ENCODE measurements around the gene KRTAP4-7. TPM values are rescaled to one million over a fixed set of nuclear protein-coding genes. Genes with fewer than 3 reads are reported as not detected.
"Not testable (repeated sequence)": the region's sequence is repeated elsewhere in the genome, so short reads cannot be mapped to it uniquely, and the experiment has no call there.

The KRTAP4-7 gene
- total RNA-seq, 1 donor from 2014 or later, result not detected

- H3K27me3 ChIP-seq, result no peaks in the 10 kb centered on the region
- intact Hi-C loops (cut with DNase I), result no loop called here
- no peaks in the 10 kb centered on the region for H3K9me3 ChIP-seq
- H3K4me1 ChIP-seq, result no peaks in the 10 kb centered on the region
- no peak overlapping the region for H3K27ac ChIP-seq
- no peak for DNase-seq (ENCODE audit: low spot score in 2 of 2)
- no peaks in the 10 kb centered on the region for H3K36me3 ChIP-seq
- no peak overlapping the region for H3K4me3 ChIP-seq
- no peak for TF ChIP-seq CTCF (IDR thresholded peaks at IDR 0.05)
Observed at GRCh38 chr17:41067281-41067680, 16.7 kb upstream of the KRTAP4-7 start.

DNA sequence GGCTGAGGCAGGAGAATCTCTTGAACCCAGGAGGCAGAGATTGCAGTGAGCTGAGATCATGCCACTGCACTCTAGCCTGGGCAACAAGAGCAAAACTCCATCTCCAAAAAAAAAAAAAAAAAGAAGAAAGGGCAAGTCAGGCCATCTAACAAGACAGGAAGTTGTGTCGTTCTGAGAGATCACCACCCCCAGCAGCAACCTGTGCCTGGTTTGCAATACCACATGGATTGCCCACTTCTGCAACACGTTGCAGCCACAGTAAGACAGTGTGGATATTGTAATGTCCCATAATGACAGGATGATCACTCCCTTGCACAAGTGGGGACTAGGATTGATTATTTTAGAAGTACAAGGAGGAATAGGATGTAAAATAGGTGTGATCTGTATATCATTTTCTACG, 14.9 kb upstream of the KRTAP4-7 start:
- no peak for TF ChIP-seq CTCF (IDR thresholded peaks at IDR 0.05)
- Histone ChIP-seq H3K9me3 (no peaks in the 10 kb centered on the region), H3K36me3 (no peaks in the 10 kb centered on the region), H3K4me3 (no peak overlapping the region), H3K27ac (no peak overlapping the region), H3K27me3 (no peaks in the 10 kb centered on the region), H3K4me1 (no peaks in the 10 kb centered on the region)
- DNase-seq (ENCODE audit: low spot score in 2 of 2), result no peak
- intact Hi-C loops (cut with DNase I), result no loop called here

DNA sequence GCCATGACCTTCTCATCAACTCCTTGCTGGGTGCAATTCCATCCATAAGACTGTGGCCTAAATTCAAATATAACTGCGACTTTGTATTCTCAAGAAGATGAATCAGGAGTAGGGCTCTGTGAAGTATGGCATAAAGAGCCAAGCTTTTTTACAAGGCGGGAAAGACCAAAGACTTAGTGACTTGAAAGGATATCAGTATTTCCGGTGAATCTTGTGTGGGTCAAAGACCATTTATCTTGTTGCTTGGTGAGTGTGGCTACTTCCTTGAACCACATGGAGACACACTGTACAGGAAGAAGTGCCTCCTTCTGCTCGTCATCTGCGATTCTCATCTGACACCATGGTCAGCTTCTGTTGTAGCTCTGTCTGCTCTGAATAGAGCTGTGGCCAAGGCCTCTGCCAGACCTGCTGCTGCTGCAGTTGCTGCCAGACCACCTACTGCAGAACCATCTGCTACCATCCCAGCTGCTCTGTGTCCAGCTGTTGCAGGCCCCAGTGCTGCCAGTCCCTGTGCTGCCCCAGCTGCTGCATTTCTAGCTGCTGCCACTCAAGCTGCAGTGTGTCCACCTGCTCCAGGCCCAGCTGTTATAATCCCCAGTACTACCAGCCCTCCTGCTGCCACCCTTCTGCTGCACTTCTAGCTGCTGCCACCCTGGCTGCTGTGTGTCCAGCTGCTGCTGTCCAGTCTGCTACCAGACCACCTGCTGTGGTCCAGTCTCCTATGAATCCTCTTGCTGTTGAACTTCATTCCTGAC, 12.2 kb upstream of the KRTAP4-7 start:
- H3K27ac ChIP-seq, result no peak overlapping the region
- TF ChIP-seq CTCF (IDR thresholded peaks at IDR 0.05), result no peak
- no peak for DNase-seq (ENCODE audit: low spot score in 2 of 2)
- no peaks in the 10 kb centered on the region for H3K9me3 ChIP-seq
- no peaks in the 10 kb centered on the region for H3K4me1 ChIP-seq
- H3K27me3 ChIP-seq, result no peaks in the 10 kb centered on the region
- H3K36me3 ChIP-seq, result no peaks in the 10 kb centered on the region
- intact Hi-C loops (cut with DNase I), result no loop called here
- H3K4me3 ChIP-seq, result no peak overlapping the region

GRCh38 chr17:41073676-41074075, 10.3 kb upstream of the KRTAP4-7 start:
- Histone ChIP-seq H3K27me3 (no peaks in the 10 kb centered on the region), H3K27ac (no peak overlapping the region), H3K36me3 (no peaks in the 10 kb centered on the region), H3K4me1 (no peaks in the 10 kb centered on the region), H3K4me3 (no peak overlapping the region), H3K9me3 (no peaks in the 10 kb centered on the region)
- intact Hi-C loops (cut with DNase I), result no loop called here
- no peak for TF ChIP-seq CTCF (IDR thresholded peaks at IDR 0.05)
- no peak for DNase-seq (ENCODE audit: low spot score in 2 of 2)

GRCh38 chr17:41076788-41077187, 7.2 kb upstream of the KRTAP4-7 start:
- intact Hi-C loops (cut with DNase I), result no loop called here
- TF ChIP-seq CTCF (IDR thresholded peaks at IDR 0.05), result no peak
- H3K27ac ChIP-seq, result no peak overlapping the region
- H3K4me1 ChIP-seq, result no peaks in the 10 kb centered on the region
- H3K36me3 ChIP-seq, result no peaks in the 10 kb centered on the region
- H3K27me3 ChIP-seq, result no peaks in the 10 kb centered on the region
- H3K9me3 ChIP-seq, result no peaks in the 10 kb centered on the region
- no peak for DNase-seq (ENCODE audit: low spot score in 2 of 2)
- no peak overlapping the region for H3K4me3 ChIP-seq

DNA sequence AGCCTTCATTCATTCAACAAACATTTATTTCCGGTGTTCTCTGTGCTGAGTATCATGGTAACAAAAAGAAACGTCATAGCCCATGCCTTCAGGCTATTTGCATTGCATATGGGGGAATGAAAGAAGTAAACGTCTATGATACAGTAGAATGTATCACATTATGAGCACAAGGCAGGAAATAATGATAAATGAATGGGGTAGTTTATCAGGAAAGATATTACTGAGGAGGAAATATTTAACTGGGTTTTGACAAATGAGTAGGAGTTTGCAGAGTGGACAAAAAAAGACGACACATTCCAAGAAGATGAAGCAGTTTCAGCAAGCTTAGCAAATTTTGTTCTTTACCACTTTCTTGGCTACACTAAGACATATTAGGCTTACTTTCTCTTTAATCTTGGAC, 1.3 kb upstream of the KRTAP4-7 start:
- no peak for DNase-seq (ENCODE audit: low spot score in 2 of 2)
- Histone ChIP-seq H3K9me3 (no peaks in the 10 kb centered on the region), H3K4me1 (no peaks in the 10 kb centered on the region), H3K27ac (no peak overlapping the region), H3K4me3 (no peak overlapping the region), H3K36me3 (no peaks in the 10 kb centered on the region), H3K27me3 (no peaks in the 10 kb centered on the region)
- TF ChIP-seq CTCF (IDR thresholded peaks at IDR 0.05), result no peak
- intact Hi-C loops (cut with DNase I), result no loop called here

- H3K27ac ChIP-seq; intact Hi-C loops (cut with DNase I); DNase-seq (ENCODE audit: low spot score in 2 of 2); H3K27me3 ChIP-seq; H3K4me3 ChIP-seq; H3K36me3 ChIP-seq; H3K9me3 ChIP-seq; H3K4me1 ChIP-seq: not testable (repeated sequence)
Observed at GRCh38 chr17:41083427-41083826, 523 bp upstream of the KRTAP4-7 start.

DNA sequence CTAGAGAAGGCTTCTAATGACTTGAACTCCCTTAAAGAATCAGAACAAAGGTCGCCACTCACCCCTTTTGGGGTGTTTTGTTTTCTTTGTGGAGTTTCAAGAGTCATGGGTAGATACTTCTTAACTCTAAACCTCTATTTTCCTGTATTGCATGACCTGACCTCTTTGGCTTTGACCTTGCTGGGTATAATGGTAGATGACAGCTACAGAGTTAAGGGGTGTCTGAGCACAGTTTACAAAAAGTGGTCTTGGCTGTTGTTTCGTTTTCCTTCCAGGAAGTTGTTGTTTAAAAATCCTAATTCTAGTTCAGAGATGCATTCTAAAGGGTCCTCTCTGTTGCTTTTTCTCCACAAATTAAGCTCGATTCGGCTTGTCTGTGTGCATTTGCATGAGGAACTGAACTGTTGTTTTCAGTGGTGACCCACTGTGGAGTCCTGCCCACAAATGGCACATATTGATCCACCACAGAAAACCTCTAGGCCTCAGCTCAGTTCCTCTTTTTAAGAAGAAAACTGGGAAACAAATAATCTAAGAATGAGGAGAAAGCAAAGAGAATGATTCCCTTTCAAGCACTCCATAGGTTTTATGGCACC, 4.9 kb downstream of the KRTAP4-7 start:
- H3K27ac ChIP-seq; intact Hi-C loops (cut with DNase I); H3K36me3 ChIP-seq; DNase-seq (ENCODE audit: low spot score in 2 of 2); H3K27me3 ChIP-seq; H3K4me3 ChIP-seq; H3K9me3 ChIP-seq; H3K4me1 ChIP-seq: not testable (repeated sequence)

All from ascending aorta (tissue), 2 donors.